K562 (cell line): ENCODE measurements around the gene SMAD7. TPM values are rescaled to one million over a fixed set of nuclear protein-coding genes. Genes with fewer than 3 reads are reported as not detected.

ENCODE experiments used
- ATAC-seq: fragments of 200-7000 bp; cut with Tn5 transposase; 3 replicates; pipeline ENCODE4 v1.9.1; 2020; ENCODE audit warnings: moderate library complexity
- BruUV-seq: library from RNA; stranded (reverse); fragments of 400-500 nt; replicated peaks from 2 replicates; lab custom pipeline; 2021; lab: Mats Ljungman, UMichigan
- CTCF ChIA-PET: fragments of 300-600 bp; formaldehyde crosslinking; extraction: SDS; loops from one replicate; lab custom pipeline; 2021; ENCODE audit warnings: low intra/inter-chr PET ratio; lab: Yijun Ruan, JAX
- POLR2A ChIA-PET: fragments of 300-600, 350-650 bp; sonication (Branson Sonifier 250); formaldehyde crosslinking; extraction: SDS; loops from one replicate; lab custom pipeline; 2021; ENCODE audit warnings: antibody characterized with exemption, inconsistent platforms; lab: Yijun Ruan, JAX
- DNase-seq, 4 experiments: peaks; one replicate each; pipeline versions ENCODE4 v3.0.0 to v3.0.0-alpha.2; 2011 to 2018; ENCODE audit warnings: low spot score in 3 of 4, mixed read lengths in 3 of 4; ENCODE audit errors: extremely low read depth in 1 of 4
- FAIRE-seq: peaks from 2 replicates; lab custom pipeline; 2011; peaks lifted over from hg19 to GRCh38; lab: Jason Lieb, UNC
- H2AFZ ChIP-seq: 2 replicates; pipeline ENCODE4 v1.6.0; 2011; ENCODE audit warnings: low read depth, low read length, control low read depth, inconsistent platforms
- H3K27ac ChIP-seq: fragments of 200-600 bp; 3 replicates; pipeline ENCODE4 v1.8.0; 2011; ENCODE audit warnings: low read depth, mild to moderate bottlenecking, control low read depth, inconsistent platforms, low read length, moderate library complexity, mixed read lengths; ENCODE audit errors: extremely low read depth
- H3K27me3 ChIP-seq, 2 experiments: fragments of 300-600 bp in 1 of 2; 2 replicates in 1 of 2; 3 replicates in 1 of 2; pipeline versions ENCODE4 v1.6.0 to v1.8.0; 2011; ENCODE audit warnings: inconsistent platforms in 2 of 2, low read length in 2 of 2, mild to moderate bottlenecking in 1 of 2, mixed read lengths in 1 of 2, moderate library complexity in 1 of 2; ENCODE audit not compliant: control insufficient read depth in 2 of 2, insufficient read depth in 2 of 2
- H3K36me3 ChIP-seq: fragments of 300-600 bp; 3 replicates; pipeline ENCODE4 v1.8.0; 2011; ENCODE audit warnings: mild to moderate bottlenecking, low read length, inconsistent platforms; ENCODE audit not compliant: control insufficient read depth, insufficient read depth
- H3K4me1 ChIP-seq, 2 experiments: fragments of 200-600 bp in 1 of 2; replicated peaks in 1 of 2; 2 replicates in 1 of 2; 3 replicates in 1 of 2; pipeline versions ENCODE4 v1.5.1 to v1.8.0; 2011; ENCODE audit warnings: inconsistent platforms in 2 of 2, low read length in 2 of 2, mild to moderate bottlenecking in 1 of 2, mixed read lengths in 1 of 2, moderate library complexity in 1 of 2; ENCODE audit not compliant: control insufficient read depth in 2 of 2, insufficient read depth in 2 of 2
- H3K4me2 ChIP-seq: 2 replicates; pipeline ENCODE4 v1.6.1; 2011; ENCODE audit warnings: low read length, control low read depth, inconsistent platforms, mixed read lengths; ENCODE audit not compliant: insufficient read depth
- H3K4me3 ChIP-seq: fragments of 200-600 bp; sonication (generic), shearing (Covaris generic); 2 replicates; pipeline ENCODE4 v1.5.1; 2016; ENCODE audit warnings: control low read depth, inconsistent platforms
- H3K79me2 ChIP-seq: fragments of 200-600 bp; 3 replicates; pipeline ENCODE4 v1.8.0; 2011; ENCODE audit warnings: low read length, inconsistent platforms; ENCODE audit not compliant: control insufficient read depth, insufficient read depth
- H3K9ac ChIP-seq, 2 experiments: 2 replicates each; pipeline versions ENCODE4 v1.6.0 to v1.6.1; 2011; ENCODE audit warnings: low read depth in 2 of 2, low read length in 2 of 2, control low read depth in 1 of 2, inconsistent platforms in 1 of 2, mild to moderate bottlenecking in 1 of 2, mixed read lengths in 1 of 2; ENCODE audit not compliant: insufficient read depth in 1 of 2
- H3K9me1 ChIP-seq: one replicate; pipeline ENCODE4 v1.6.0; 2011; ENCODE audit warnings: inconsistent platforms, mild to moderate bottlenecking, low read length, moderate library complexity; ENCODE audit not compliant: control insufficient read depth, insufficient read depth
- H3K9me3 ChIP-seq: replicated peaks from 2 replicates; pipeline ENCODE4 v1.5.1; 2011; ENCODE audit warnings: low read depth, low read length, inconsistent platforms; ENCODE audit not compliant: control insufficient read depth, insufficient read depth
- H4K20me1 ChIP-seq: replicated peaks from 2 replicates; pipeline ENCODE4 v1.6.1; 2011; ENCODE audit warnings: low read length, inconsistent platforms, mixed read lengths; ENCODE audit not compliant: control insufficient read depth, insufficient read depth
- HIVEP1 ChIP-seq: fragments of 250-450 bp; sonication (Bioruptor Pico); IDR thresholded peaks from 2 replicates; pipeline ENCODE4 v1.4.0; 2020; ENCODE audit warnings: mild to moderate bottlenecking
- NR3C1 ChIP-seq: sonication (generic); formaldehyde crosslinking; IDR thresholded peaks from 2 replicates; pipeline ENCODE4 v1.8.1; 2022; ENCODE audit warnings: missing genetic modification reagents
- PURB ChIP-seq: sonication (generic); formaldehyde crosslinking; IDR thresholded peaks from 2 replicates; pipeline ENCODE4 v1.9.0; 2021; ENCODE audit warnings: low read depth, mild to moderate bottlenecking, missing genetic modification reagents
- ZFPM2 ChIP-seq: fragments of 250-450 bp; sonication (Bioruptor Pico); IDR thresholded peaks from 2 replicates; pipeline ENCODE4 v1.5.1; 2022; ENCODE audit warnings: mild to moderate bottlenecking
- WGBS: fragments of 100-300 bp; shearing (Covaris generic); methylation state at CpG from one replicate; pipeline ENCODE4 v1.1.6; 2016; ENCODE audit warnings: low coverage, mixed read lengths; ENCODE audit not compliant: insufficient coverage; ENCODE audit errors: missing lambda C conversion rate; 5-methylcytosine and 5-hydroxymethylcytosine counted together
- in situ Hi-C: fragments of 300-500 bp; cut with MboI; formaldehyde crosslinking; loops from 4 replicates; pipeline ENCODE4 v1.15.0; 2018; ENCODE audit warnings: inconsistent platforms, mixed read lengths
- intact Hi-C: fragments of 100-400 bp; cut with micrococcal nuclease; formaldehyde crosslinking; loops from 2 replicates; pipeline ENCODE4 v1.14.2; 2022
- polyA plus RNA-seq, 8 experiments: library from polyadenylated mRNA; depleted of rRNA in 4 of 8; stranded (reverse) in 5 of 8; unstranded in 3 of 8; fragments of >200 nt; fragmentation: Nextera tagmentation in 2 of 8; fragmentation: Illumina TruSeq in 1 of 8; extraction: Ambion mirVana in 2 of 8; extraction: Trizol in 1 of 8; gene quantifications; 2 replicates each; pipeline versions ENCODE4 v1.2.1 to v1.2.3, GENCODE V29; 2011 to 2014; ENCODE audit warnings: inconsistent platforms in 1 of 8, missing spikeins in 1 of 8
- total RNA-seq, 7 experiments: library from RNA; depleted of rRNA in 6 of 7; stranded (reverse); fragments of >200 nt in 6 of 7; fragmentation: Illumina TruSeq in 2 of 7; extraction: Trizol in 2 of 7; gene quantifications; 2 replicates each; pipeline versions ENCODE4 v1.2.1 to v1.2.3, GENCODE V29; 2011 to 2021; ENCODE audit warnings: low replicate concordance in 1 of 7
- TF ChIP-seq, protein P1 (sequence below): fragments of 200-400 bp; formaldehyde crosslinking; IDR thresholded peaks from 2 replicates; pipeline ENCODE4 v1.6.1; 2017; ENCODE audit warnings: mild to moderate bottlenecking, low read depth, low read length, moderate library complexity
- TF ChIP-seq, protein P2 (sequence below): fragments of 450-650 bp; IDR thresholded peaks from 2 replicates; pipeline ENCODE4 v1.6.1; 2017; ENCODE audit warnings: antibody characterized with exemption
- TF ChIP-seq, protein P3 (sequence below): fragments of 250-450 bp; sonication (Bioruptor Pico); IDR thresholded peaks from 2 replicates; pipeline ENCODE4 v1.8.0; 2021; ENCODE audit warnings: mild to moderate bottlenecking, moderate library complexity
- TF ChIP-seq, protein P4 (sequence below), 2 experiments: fragments of 450-650 bp; IDR thresholded peaks; 2 replicates each; pipeline ENCODE4 v1.6.1; 2018; ENCODE audit warnings: mild to moderate bottlenecking in 2 of 2, low read depth in 1 of 2; ENCODE audit not compliant: partially characterized antibody in 2 of 2
- TF ChIP-seq, protein P5 (sequence below), 2 experiments: fragments of 450-650 bp; IDR thresholded peaks; 2 replicates each; pipeline ENCODE4 v1.6.1; 2016

SMAD7 gene
- total and polyA plus RNA-seq, 9 of the 15 experiments (the other 6 are each of a cell fraction or from before 2014, with no cell fraction given): 0.13 to 3.0 (median 1.6) TPM

DNA sequence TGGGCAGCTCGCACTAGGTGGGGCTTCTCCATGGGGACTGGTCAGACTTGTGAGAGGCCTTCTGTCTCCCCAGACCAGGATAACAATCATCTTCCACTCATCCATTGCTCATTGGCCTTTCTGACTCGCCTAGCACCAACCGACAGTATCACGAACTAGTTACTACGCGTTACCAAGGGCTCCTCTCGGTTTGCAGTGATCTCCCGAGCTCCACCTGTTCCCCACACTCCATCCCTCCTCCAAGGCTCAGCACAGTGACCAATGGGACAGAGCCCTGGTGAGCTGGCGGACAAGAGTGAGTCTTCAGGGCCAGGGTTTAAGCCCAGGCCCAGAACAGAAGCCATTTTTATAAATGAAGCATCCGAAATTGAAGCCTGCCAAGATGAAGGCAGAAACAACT is 42.8 kb upstream of the SMAD7 start:
- Histone ChIP-seq H3K36me3 (no peaks in the 10 kb centered on the region), H3K79me2 (no peaks in the 10 kb centered on the region), H3K9me3 (no peaks in the 10 kb centered on the region), H3K27ac (no peak overlapping the region), H3K4me2 (no peak overlapping the region), H4K20me1 (no peaks in the 10 kb centered on the region), H3K9me1 (no peaks in the 10 kb centered on the region), H2AFZ (no peak overlapping the region), H3K27me3 (no peaks in the 10 kb centered on the region; a peak in 1 of 5 replicates), H3K4me1 (peaks cover 9 to 21% of the 10 kb centered on the region in 2 experiments; a peak in 4 of 5 replicates), H3K9ac (no peak overlapping the region), H3K4me3 (no peak overlapping the region)
- no TSS peak for BruUV-seq
- 54% methylated on average over 8 of the region's 10 CpGs for WGBS
- intact Hi-C loops: no loop called here
- ATAC-seq (no peak), FAIRE-seq (no peak), DNase-seq (no peak)
- in situ Hi-C loops: no loop called here
- POLR2A ChIA-PET: interaction anchor here (0.8 kb wide), 1 partner anchor 1021 kb away, joined by 3 read pairs; no protein-coding TSS in a partner anchor
- TF ChIP-seq, protein P1, sequence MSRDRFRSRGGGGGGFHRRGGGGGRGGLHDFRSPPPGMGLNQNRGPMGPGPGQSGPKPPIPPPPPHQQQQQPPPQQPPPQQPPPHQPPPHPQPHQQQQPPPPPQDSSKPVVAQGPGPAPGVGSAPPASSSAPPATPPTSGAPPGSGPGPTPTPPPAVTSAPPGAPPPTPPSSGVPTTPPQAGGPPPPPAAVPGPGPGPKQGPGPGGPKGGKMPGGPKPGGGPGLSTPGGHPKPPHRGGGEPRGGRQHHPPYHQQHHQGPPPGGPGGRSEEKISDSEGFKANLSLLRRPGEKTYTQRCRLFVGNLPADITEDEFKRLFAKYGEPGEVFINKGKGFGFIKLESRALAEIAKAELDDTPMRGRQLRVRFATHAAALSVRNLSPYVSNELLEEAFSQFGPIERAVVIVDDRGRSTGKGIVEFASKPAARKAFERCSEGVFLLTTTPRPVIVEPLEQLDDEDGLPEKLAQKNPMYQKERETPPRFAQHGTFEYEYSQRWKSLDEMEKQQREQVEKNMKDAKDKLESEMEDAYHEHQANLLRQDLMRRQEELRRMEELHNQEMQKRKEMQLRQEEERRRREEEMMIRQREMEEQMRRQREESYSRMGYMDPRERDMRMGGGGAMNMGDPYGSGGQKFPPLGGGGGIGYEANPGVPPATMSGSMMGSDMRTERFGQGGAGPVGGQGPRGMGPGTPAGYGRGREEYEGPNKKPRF: no peak
- TF ChIP-seq, protein P2, sequence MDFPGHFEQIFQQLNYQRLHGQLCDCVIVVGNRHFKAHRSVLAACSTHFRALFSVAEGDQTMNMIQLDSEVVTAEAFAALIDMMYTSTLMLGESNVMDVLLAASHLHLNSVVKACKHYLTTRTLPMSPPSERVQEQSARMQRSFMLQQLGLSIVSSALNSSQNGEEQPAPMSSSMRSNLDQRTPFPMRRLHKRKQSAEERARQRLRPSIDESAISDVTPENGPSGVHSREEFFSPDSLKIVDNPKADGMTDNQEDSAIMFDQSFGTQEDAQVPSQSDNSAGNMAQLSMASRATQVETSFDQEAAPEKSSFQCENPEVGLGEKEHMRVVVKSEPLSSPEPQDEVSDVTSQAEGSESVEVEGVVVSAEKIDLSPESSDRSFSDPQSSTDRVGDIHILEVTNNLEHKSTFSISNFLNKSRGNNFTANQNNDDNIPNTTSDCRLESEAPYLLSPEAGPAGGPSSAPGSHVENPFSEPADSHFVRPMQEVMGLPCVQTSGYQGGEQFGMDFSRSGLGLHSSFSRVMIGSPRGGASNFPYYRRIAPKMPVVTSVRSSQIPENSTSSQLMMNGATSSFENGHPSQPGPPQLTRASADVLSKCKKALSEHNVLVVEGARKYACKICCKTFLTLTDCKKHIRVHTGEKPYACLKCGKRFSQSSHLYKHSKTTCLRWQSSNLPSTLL: no peak
- TF ChIP-seq HIVEP1 (CRISPR knock-in tag) (no peak), PURB (CRISPR knock-in tag) (no peak), NR3C1 (no peak), ZFPM2 (CRISPR knock-in tag) (no peak)
- TF ChIP-seq, protein P3, sequence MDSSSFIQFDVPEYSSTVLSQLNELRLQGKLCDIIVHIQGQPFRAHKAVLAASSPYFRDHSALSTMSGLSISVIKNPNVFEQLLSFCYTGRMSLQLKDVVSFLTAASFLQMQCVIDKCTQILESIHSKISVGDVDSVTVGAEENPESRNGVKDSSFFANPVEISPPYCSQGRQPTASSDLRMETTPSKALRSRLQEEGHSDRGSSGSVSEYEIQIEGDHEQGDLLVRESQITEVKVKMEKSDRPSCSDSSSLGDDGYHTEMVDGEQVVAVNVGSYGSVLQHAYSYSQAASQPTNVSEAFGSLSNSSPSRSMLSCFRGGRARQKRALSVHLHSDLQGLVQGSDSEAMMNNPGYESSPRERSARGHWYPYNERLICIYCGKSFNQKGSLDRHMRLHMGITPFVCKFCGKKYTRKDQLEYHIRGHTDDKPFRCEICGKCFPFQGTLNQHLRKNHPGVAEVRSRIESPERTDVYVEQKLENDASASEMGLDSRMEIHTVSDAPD: no peak
- TF ChIP-seq, protein P4, sequence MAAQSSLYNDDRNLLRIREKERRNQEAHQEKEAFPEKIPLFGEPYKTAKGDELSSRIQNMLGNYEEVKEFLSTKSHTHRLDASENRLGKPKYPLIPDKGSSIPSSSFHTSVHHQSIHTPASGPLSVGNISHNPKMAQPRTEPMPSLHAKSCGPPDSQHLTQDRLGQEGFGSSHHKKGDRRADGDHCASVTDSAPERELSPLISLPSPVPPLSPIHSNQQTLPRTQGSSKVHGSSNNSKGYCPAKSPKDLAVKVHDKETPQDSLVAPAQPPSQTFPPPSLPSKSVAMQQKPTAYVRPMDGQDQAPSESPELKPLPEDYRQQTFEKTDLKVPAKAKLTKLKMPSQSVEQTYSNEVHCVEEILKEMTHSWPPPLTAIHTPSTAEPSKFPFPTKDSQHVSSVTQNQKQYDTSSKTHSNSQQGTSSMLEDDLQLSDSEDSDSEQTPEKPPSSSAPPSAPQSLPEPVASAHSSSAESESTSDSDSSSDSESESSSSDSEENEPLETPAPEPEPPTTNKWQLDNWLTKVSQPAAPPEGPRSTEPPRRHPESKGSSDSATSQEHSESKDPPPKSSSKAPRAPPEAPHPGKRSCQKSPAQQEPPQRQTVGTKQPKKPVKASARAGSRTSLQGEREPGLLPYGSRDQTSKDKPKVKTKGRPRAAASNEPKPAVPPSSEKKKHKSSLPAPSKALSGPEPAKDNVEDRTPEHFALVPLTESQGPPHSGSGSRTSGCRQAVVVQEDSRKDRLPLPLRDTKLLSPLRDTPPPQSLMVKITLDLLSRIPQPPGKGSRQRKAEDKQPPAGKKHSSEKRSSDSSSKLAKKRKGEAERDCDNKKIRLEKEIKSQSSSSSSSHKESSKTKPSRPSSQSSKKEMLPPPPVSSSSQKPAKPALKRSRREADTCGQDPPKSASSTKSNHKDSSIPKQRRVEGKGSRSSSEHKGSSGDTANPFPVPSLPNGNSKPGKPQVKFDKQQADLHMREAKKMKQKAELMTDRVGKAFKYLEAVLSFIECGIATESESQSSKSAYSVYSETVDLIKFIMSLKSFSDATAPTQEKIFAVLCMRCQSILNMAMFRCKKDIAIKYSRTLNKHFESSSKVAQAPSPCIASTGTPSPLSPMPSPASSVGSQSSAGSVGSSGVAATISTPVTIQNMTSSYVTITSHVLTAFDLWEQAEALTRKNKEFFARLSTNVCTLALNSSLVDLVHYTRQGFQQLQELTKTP (IDR thresholded peaks at IDR 0.05; ENCODE audit: low read depth in 1 of 2, partially characterized antibody in 2 of 2): no peak
- TF ChIP-seq, protein P5, sequence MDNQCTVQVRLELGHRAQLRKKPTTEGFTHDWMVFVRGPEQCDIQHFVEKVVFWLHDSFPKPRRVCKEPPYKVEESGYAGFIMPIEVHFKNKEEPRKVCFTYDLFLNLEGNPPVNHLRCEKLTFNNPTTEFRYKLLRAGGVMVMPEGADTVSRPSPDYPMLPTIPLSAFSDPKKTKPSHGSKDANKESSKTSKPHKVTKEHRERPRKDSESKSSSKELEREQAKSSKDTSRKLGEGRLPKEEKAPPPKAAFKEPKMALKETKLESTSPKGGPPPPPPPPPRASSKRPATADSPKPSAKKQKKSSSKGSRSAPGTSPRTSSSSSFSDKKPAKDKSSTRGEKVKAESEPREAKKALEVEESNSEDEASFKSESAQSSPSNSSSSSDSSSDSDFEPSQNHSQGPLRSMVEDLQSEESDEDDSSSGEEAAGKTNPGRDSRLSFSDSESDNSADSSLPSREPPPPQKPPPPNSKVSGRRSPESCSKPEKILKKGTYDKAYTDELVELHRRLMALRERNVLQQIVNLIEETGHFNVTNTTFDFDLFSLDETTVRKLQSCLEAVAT (IDR thresholded peaks at IDR 0.05): no peak
- CTCF ChIA-PET: no interaction called here
